Ovary (tissue), 3 donors: ENCODE data around the gene RPLP2.

Source experiments
- POLR2A ChIP-seq: fragments of 450-650 bp; IDR thresholded peaks from one replicate; pipeline ENCODE4 v1.6.1; 2017; ENCODE audit warnings: antibody characterized with exemption, mild to moderate bottlenecking, moderate library complexity
- TF ChIP-seq, protein P1 (sequence below), 3 donors: fragments of 450-650 bp in 2 of 3; fragments of 200-600 bp in 1 of 3; IDR thresholded peaks; one replicate each; pipeline versions ENCODE4 v1.5.1 to v1.8.0; 2016 to 2022; ENCODE audit warnings: antibody characterized with exemption in 3 of 3, mild to moderate bottlenecking in 1 of 3
- donor health status: DM: no; HTN: no; CAD: no.

GRCh38 chr11:834371-835316 lies 24.9 kb downstream of the RPLP2 start:
- TF ChIP-seq, protein P1, sequence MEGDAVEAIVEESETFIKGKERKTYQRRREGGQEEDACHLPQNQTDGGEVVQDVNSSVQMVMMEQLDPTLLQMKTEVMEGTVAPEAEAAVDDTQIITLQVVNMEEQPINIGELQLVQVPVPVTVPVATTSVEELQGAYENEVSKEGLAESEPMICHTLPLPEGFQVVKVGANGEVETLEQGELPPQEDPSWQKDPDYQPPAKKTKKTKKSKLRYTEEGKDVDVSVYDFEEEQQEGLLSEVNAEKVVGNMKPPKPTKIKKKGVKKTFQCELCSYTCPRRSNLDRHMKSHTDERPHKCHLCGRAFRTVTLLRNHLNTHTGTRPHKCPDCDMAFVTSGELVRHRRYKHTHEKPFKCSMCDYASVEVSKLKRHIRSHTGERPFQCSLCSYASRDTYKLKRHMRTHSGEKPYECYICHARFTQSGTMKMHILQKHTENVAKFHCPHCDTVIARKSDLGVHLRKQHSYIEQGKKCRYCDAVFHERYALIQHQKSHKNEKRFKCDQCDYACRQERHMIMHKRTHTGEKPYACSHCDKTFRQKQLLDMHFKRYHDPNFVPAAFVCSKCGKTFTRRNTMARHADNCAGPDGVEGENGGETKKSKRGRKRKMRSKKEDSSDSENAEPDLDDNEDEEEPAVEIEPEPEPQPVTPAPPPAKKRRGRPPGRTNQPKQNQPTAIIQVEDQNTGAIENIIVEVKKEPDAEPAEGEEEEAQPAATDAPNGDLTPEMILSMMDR (IDR thresholded peaks at IDR 0.05), result no peak
- no peak for TF ChIP-seq POLR2A
